PC-3 (cell line): Measurements from ENCODE around the gene ITGAE.

Experiments used
- CTCF ChIP-seq: fragments of 300-600 bp; sonication (generic); conservative IDR thresholded peaks from 2 replicates; pipeline ENCODE4 v1.5.1; 2017; ENCODE audit warnings: antibody characterized with exemption, low read depth, mild to moderate bottlenecking, low read length
- EZH2 ChIP-seq: fragments of 300-600 bp; sonication (generic); IDR thresholded peaks from one replicate; pipeline ENCODE4 v1.6.1; 2017; ENCODE audit warnings: antibody characterized with exemption, mild to moderate bottlenecking, low read length; ENCODE audit not compliant: unreplicated experiment

GRCh38 chr17:3761036-3761917 lies 39.7 kb downstream of the ITGAE start:
- TF ChIP-seq EZH2 (no peak), CTCF (no peak)
